OCI-LY7 (cell line): ENCODE measurements around the gene INSIG2.

Source experiments
- EZH2phosphoT487 ChIP-seq: fragments of 200-600 bp; sonication (generic); IDR thresholded peaks from 2 replicates; pipeline ENCODE4 v1.6.1; 2018; ENCODE audit warnings: low read depth, borderline replicate concordance, mild to moderate bottlenecking, mixed run types, antibody characterized with exemption, low read length, moderate library complexity, mixed read lengths
- TF ChIP-seq, protein P1 (sequence below): fragments of 200-600 bp; sonication (generic); conservative IDR thresholded peaks from 2 replicates; pipeline ENCODE4 v1.5.1; 2014; ENCODE audit warnings: mild to moderate bottlenecking, antibody characterized with exemption, low read length, moderate library complexity, mixed read lengths

DNA sequence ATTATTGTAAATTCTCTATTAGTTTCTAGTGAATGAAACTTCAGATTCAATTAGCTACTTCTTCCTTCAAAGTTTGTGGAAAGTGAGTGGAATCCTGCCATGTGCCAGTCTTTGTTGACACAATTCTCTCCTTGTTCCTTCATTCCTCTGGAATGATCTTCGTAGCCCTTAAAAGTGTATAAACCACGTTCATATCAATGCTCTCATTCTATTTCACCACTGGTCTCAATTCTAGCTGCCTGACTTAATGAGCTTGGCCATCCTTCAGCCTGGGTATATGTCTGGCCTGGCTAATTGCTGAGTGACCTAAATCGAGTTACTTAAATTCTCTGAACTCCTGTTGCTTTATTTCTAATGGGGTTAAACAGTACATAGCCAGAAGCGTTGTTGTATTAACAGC, 43.5 kb downstream of the INSIG2 start:
- TF ChIP-seq, protein P1, sequence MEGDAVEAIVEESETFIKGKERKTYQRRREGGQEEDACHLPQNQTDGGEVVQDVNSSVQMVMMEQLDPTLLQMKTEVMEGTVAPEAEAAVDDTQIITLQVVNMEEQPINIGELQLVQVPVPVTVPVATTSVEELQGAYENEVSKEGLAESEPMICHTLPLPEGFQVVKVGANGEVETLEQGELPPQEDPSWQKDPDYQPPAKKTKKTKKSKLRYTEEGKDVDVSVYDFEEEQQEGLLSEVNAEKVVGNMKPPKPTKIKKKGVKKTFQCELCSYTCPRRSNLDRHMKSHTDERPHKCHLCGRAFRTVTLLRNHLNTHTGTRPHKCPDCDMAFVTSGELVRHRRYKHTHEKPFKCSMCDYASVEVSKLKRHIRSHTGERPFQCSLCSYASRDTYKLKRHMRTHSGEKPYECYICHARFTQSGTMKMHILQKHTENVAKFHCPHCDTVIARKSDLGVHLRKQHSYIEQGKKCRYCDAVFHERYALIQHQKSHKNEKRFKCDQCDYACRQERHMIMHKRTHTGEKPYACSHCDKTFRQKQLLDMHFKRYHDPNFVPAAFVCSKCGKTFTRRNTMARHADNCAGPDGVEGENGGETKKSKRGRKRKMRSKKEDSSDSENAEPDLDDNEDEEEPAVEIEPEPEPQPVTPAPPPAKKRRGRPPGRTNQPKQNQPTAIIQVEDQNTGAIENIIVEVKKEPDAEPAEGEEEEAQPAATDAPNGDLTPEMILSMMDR: no peak
- TF ChIP-seq EZH2phosphoT487: no peak
